ENCODE results near the gene ANXA8L1.
"Not testable (repeated sequence)": the region's sequence is repeated elsewhere in the genome, so short reads cannot be mapped to it uniquely, and the experiment has no call there.

The ANXA8L1 gene

GRCh38 chr10:46375406-46375805, at the start of gene ANXA8L1:
Gene ANXA8L1 (plus strand): TSS chr10:46375776. CDS start chr10:46375852, 76 bp downstream.
- not testable (repeated sequence) for H3K27ac ChIP-seq

- no peak for TF ChIP-seq CTCF (conservative IDR thresholded peaks at IDR 0.05)
- H3K27ac ChIP-seq: no peak overlapping the region
Measured at GRCh38 chr10:46326066-46326465, 49.5 kb upstream of the ANXA8L1 start.

GRCh38 chr10:46326971-46327370, 48.6 kb upstream of the ANXA8L1 start:
- TF ChIP-seq CTCF (conservative IDR thresholded peaks at IDR 0.05): no peak
- no peak overlapping the region for H3K27ac ChIP-seq

- H3K27ac ChIP-seq: no peak overlapping the region
- no peak for TF ChIP-seq CTCF (conservative IDR thresholded peaks at IDR 0.05)
Measured at GRCh38 chr10:46327685-46328084, 47.9 kb upstream of the ANXA8L1 start.

- no peak for TF ChIP-seq CTCF (conservative IDR thresholded peaks at IDR 0.05)
- H3K27ac ChIP-seq: no peak overlapping the region
Measured at GRCh38 chr10:46328853-46329689, 46.5 kb upstream of the ANXA8L1 start.

- no peak for TF ChIP-seq CTCF (conservative IDR thresholded peaks at IDR 0.05)
- no peak overlapping the region for H3K27ac ChIP-seq
Measured at GRCh38 chr10:46329690-46330016, 45.9 kb upstream of the ANXA8L1 start.

GRCh38 chr10:46330894-46331293, 44.7 kb upstream of the ANXA8L1 start:
- TF ChIP-seq CTCF (conservative IDR thresholded peaks at IDR 0.05): no peak

GRCh38 chr10:46365484-46365883, 10.1 kb upstream of the ANXA8L1 start:
- not testable (repeated sequence) for H3K27ac ChIP-seq

More at GRCh38 chr10:46330894-46331293, 44.7 kb upstream of the ANXA8L1 start:
- no peak overlapping the region for H3K27ac ChIP-seq

- H3K27ac ChIP-seq: not testable (repeated sequence)
Measured at GRCh38 chr10:46367209-46367608, 8.4 kb upstream of the ANXA8L1 start.

- H3K27ac ChIP-seq: not testable (repeated sequence)
Measured at GRCh38 chr10:46367666-46368240, 7.8 kb upstream of the ANXA8L1 start.

GRCh38 chr10:46368956-46369355, 6.6 kb upstream of the ANXA8L1 start:
- not testable (repeated sequence) for H3K27ac ChIP-seq

- not testable (repeated sequence) for H3K27ac ChIP-seq
Measured at GRCh38 chr10:46374410-46374809, 1.2 kb upstream of the ANXA8L1 start.

- H3K27ac ChIP-seq: not testable (repeated sequence)
Measured at GRCh38 chr10:46377022-46377421, 1.4 kb downstream of the ANXA8L1 start.

- not testable (repeated sequence) for H3K27ac ChIP-seq
Measured at GRCh38 chr10:46377651-46378050, 2.1 kb downstream of the ANXA8L1 start.
